CD4-positive, alpha-beta T cell treated with Interleukin-6 for 4 hours (primary cell): ENCODE measurements around the gene S100PBP.
"Not testable (repeated sequence)": the region's sequence is repeated elsewhere in the genome, so short reads cannot be mapped to it uniquely, and the experiment has no call there.

ENCODE experiments used
- DNase-seq: peaks from one replicate; pipeline ENCODE4 v3.0.0-alpha.2; 2020; ENCODE audit warnings: mixed read lengths

Gene S100PBP

DNA sequence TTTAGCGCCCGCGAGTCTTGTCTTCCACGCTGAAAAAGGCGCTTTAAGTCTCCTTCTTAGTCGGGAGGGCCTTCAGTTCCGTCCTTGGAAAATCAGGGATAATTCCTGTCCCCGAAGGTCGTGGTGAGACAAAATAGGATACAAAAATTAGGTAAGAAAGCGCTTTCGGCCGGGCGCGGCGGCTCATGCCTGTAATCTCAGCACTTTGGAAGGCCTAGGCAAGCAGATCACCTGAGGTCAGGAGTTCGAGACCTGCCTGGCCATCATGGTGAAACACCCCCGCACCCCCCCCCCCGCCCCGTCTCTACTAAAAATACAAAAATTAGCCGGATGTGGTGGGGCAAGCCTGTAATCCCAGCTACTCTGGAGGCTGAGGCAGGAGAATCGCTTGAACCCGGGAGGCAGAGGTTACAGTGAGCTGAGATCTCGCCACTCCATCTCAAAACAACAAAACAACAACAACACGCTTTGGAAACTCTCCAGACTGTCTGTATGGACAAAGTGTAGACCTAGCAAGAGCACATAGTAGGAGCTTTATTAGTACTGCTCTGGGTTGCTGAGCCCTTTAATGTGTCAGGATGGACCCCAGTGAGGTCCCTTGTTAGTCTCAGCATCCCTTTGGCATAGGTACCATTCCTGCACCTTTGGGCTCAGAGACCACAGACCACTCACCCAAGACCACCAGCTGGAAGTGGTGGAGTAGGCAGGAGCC, 84.5 kb downstream of the S100PBP start:
- no peak for DNase-seq

DNA sequence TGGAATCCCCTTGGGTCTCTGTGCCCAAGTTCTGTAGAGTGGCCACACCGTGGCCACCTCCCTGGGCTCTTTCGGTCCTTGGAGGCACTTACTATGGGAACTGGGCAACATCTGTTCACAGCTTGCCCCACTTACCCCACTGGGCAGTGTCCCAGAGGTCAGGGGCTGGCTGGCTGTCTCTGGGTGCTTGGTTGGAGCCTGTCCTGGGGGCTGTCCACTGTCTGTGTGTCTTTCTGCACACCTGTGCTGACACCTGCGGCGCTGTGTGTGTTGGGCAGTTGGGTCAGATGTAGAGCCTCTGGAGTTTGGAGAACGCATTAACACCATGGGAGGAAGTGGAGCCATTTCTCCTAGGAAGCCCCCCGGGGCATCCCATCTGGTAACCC, 85.1 kb downstream of the S100PBP start:
- DNase-seq: no peak

GRCh38 chr1:32903991-32904785, 86.7 kb downstream of the S100PBP start:
- DNase-seq: no peak

DNA sequence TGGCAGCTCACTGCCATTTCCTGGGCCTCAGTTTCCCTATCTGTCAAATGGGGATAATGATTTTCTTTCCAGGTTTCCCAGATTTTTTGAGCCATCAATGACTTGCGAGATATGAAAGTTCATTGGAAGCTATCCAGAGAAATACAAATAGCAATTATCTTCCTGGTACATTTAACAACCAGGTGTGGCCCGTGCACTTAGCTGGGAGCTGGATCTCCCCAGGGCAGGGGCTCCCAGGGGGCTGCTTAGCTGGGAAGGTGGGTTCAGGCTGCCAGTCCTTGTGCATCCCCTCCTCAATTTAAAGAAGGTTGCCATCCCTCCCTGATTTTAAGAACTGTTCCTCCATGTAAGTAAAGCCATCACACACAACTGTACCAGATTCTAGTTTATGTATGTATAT, 87.3 kb downstream of the S100PBP start:
- no peak for DNase-seq

- not testable (repeated sequence) for DNase-seq
Measured at GRCh38 chr1:32905588-32905987, 88.1 kb downstream of the S100PBP start.

- no peak for DNase-seq
Measured at GRCh38 chr1:32906654-32907053, 89.2 kb downstream of the S100PBP start.

DNA sequence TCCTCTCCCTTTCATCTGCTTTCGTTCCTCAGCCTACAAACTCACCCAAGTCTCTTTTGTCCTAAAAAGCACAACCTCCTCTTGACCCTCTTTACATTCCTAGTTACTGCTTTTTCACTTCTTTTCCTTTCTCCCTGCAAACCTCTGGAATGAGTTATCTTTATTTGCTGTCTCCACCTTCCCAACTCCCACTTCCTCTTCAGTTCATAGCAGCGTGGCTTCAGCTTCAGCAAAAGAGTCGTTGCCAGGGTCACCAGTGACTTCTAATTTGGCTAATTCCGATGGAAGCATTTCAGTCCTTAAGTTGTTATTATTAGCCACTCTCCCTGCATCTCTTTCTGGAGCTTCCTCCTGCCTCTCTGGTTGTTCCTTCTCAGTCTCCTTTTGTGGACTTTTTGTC, 90.0 kb downstream of the S100PBP start:
- no peak for DNase-seq
